HG03280 (cell line): Measurements from ENCODE around the gene SHISA8.
"Not testable (repeated sequence)": the region's sequence is repeated elsewhere in the genome, so short reads cannot be mapped to it uniquely, and the experiment has no call there.

Experiments
- ATAC-seq: cut with Tn5 transposase; IDR thresholded peaks from one replicate; pipeline ENCODE4 v1.9.1; 2021; ENCODE audit warnings: mild to moderate bottlenecking, moderate library complexity; ENCODE audit not compliant: unreplicated experiment

The SHISA8 gene

DNA sequence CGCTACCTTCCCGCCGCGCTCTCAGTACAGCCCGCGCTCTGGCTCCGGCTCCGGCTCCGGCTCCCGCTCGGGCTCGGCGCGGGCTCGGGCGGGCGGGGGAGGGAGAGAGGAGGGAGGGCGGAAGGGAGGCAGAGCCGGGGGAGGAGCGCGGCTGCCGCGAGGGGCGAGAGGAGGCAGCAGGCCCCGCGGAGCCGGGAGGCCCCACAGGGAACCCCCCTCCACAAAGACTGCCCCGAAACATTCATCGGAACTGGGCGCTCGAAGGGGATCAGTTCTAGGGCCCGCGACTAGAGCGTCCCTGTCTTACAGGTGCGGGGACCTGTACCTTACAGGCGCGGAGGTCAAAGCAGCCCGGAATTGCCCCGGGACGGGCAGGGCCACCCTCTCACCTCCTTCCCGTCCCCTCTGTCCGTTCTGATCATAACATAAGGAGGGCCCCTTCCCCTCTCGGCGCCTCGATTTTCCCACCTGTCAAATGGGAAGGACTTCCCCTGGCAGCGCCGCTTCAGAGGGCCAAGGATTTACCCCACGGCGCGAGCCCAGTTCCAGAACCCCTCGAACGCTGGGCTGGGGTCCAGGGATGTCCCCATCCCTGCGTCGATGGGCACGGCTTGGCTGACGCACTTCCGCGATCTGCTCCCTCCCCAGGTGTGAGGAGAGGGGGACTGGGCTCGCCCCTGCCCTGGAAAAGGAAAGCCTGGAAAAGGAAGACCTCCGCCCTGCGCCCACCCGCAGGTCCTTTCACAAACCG is at the start of gene SHISA8:
Gene SHISA8 (minus strand): TSS at position 40 of the 751 bp plus-strand sequence. CDS start 407 bp downstream, outside the sequence.
- ATAC-seq: no peak

DNA sequence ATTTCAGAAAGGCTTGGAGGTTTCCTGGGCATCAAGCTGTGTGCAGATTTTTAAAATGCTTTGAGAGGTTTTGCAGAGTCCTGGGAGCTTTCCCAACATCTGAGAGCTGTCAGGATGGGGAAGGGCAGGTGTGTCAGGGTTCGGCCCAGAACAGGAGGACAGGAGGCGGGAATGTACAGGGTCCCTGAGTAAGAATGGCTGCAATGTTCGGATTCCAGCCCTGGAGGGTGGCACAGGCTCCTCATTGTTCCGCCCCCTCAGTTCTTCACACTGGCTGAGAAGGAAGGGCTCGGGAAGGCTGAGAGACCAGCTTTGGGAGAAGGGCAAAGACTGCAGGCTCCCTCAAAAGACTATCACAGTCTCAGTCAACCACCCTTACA is 49.2 kb upstream of the SHISA8 start:
- no peak for ATAC-seq

DNA sequence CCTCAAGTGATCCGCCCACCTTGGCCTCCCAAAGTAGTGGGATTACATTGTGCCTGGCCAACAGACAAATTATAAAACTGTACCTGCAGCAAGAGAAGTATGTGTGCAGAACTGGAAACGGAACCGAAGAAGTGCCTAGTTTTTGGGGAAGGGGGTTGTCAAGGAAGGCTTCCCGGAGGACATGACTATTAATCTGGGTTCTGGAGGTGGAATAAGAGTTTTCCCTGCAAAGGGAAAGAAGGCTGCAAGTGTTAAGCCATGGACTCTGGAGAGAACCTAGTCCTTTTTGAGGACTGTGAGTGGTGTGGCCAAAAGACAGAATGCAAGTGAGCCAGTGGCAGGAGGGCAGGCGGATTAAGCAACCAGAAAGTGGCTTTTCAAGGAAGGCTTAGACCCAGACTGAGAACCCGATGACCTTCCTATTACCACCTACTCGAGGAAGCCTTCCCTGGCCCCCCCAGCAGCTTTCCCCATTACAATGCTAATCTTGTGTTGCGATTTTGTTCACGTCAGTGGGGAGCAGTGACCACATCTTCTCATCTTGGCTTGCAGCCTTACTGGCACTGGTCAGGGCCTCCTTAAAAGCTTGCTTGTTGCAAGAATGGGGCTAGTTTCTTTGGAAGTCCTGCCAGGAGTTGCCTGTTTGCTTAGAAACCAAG is 48.7 kb upstream of the SHISA8 start:
- no peak for ATAC-seq

DNA sequence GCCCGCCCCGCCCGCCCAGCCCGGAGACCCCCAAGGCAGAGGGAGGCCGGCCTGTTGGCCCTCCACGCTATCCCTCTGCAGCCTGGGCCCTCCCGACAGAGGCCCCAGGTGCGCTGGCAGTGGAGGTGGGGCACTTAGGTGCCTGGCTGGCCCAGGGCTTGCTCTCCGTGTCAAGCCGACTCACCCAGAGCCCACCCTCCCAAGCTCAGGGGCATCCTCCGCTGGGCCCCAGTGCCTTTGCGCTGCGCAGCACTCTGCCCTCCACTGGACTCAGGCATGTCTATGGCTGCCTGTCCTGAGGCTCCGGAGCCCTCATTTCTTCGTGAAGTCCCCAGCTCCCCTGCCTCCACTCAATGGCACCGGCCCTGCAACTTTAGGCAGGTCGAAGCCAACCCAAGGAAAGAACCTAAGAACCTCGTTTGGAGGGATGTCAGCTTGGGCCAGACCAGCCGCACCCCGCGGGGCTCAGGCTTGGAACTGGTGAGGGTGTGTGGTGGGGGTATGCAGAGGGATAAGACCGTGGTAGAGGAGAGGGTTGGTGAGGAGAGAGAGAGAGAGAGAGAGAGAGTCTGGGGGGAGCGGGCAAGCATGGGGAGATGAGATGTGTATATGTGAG is 43.2 kb upstream of the SHISA8 start:
- no peak for ATAC-seq

DNA sequence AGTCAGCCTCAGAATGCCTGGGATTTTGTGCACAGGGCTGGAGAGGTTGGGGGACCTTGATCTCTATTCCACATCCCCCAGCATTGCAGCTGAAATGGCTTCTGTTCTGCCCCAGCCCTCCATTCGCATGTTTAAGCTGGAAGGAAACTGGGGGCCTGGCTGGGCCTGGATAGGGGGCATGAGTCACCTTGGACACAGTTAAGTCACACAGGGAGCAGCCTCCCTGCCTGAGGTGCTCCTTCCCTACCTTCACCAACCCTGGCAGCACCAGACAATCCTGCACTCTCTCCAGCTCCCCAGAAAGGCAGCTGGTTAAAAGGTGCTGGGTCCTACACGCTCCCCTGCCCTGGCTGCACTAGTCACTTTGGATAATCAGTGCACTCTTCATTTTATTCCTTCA is 37.8 kb upstream of the SHISA8 start:
- no peak for ATAC-seq

DNA sequence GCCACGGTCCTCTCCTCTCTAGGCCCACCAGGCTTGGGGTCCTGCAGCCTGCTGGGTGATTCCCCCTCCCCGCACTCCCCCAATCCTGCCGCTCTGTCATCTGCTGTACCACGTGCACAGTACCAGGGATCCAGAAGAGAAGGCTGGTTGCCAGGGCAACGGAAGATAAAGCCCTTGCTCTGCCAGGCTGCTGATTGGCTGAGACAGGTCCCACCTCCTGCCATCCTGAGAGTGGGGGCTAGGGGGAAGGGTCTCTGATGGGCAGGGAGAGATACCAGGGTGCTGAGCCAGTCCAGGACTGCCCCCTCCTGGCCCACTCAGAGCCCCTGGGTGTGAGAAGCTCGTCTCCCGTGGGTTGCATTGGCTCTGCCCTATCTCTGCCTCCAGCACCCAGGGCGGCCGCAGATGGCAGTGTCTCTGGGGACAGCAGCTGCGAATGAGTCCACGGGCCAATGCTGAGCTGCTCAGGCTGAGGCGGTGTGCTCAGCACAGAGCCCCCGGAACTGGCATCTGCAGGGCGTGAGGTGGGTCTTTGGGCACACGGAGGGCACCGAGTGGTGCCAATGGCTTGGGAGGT is 37.1 kb upstream of the SHISA8 start, which contains the start of gene SMIM45:
Gene SMIM45 (plus strand): TSS at position 253 of the 577 bp plus-strand sequence.
- no peak for ATAC-seq

DNA sequence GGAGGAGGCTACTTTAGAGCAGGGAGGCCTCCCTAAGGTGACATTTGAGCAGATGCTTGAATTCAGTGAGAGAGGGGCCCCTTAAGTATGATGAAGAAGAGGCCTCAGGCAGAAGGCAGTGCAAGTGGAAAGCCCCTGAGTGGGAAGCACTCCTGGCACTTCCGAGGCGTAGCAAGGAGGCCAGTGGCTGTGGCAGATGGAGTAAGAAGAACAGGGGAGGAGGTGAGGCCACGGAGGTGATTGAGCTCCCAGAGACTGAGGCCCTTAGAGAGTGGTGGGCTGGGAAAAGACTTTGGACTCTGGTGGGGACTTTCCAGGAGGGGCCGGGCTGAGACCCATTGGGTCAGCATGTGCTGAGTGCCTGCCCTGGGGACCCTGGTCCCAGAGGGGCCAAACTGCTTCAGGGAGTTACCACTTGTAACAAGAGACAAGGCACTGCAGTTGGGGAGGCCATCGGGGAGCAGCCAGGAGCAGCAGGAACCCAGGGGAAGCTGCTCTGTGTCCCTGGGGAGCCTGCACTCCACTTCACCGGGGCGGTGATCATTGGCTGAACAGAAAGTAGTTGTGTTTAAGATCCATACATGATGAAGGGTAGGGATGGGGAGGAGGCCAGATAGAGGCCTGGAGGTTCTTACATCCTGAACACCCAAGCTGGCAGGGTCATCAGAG is 34.6 kb upstream of the SHISA8 start:
- ATAC-seq: no peak

DNA sequence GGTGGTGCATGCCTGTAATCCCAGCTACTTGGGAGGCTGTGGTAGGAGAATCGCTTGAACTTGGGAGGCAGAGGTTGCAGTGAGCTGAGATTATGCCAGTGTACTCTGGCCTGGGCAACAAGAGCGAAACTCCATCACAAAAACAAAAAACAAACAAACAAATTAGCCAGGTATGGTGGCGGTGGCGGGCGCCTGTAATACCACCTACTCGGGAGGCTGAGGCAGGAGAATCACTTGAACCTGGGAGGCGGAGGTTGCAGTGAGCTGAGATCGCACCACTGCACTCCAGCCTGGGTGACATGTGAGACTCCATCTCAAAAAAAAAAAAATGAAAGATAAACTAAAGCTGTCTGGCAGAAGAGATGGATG is 34.0 kb upstream of the SHISA8 start:
- not testable (repeated sequence) for ATAC-seq

DNA sequence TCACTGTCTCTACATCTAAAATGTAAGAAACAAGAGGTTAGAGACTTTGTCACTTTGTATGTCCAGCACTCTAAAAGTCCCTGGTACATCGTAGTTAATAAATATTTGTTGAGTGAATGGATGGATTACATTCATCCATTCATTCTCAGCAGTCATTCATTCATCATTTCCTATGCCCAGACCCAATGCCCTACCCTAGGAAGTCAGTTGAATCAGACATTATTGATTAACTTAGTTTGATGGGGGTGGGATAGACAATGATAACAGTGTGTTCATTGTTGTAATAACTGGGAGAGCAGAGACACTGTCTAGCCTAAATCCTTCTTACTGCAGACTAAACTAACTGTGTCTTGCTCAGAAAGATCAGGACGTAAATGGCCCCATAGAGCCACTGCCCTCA is 33.3 kb upstream of the SHISA8 start:
- ATAC-seq: no peak

DNA sequence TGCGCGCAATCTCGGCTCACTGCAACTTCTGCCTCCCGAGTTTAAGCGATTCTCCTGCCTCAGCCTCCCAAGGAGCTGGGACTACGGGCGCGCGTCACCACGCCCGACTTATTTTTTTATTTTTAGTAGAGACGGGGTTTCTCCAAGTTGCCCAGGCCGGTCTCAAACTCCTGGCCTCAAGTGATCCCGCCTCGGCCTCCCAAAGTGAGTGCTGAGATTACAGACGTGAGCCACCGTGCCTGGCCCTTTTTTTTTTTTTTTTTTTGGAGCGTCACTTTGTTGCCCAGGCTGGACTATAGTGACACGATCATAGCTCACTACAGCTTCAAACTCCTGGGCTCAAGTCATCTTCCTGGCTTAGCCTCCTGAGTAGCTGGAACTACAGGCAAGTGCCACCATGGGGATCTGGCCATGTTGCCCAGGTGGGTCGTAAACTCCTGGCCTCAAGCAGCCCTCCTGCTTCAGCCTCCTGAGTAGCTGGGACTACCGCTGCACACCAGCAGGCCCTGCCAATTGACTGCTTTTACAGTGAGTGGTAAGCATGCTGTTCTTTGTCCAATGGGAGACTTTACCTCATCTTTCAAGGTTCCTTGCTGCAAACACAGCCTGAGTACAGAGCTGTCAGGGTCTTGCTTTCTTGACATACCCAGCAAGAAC is 32.7 kb upstream of the SHISA8 start:
- no peak for ATAC-seq

DNA sequence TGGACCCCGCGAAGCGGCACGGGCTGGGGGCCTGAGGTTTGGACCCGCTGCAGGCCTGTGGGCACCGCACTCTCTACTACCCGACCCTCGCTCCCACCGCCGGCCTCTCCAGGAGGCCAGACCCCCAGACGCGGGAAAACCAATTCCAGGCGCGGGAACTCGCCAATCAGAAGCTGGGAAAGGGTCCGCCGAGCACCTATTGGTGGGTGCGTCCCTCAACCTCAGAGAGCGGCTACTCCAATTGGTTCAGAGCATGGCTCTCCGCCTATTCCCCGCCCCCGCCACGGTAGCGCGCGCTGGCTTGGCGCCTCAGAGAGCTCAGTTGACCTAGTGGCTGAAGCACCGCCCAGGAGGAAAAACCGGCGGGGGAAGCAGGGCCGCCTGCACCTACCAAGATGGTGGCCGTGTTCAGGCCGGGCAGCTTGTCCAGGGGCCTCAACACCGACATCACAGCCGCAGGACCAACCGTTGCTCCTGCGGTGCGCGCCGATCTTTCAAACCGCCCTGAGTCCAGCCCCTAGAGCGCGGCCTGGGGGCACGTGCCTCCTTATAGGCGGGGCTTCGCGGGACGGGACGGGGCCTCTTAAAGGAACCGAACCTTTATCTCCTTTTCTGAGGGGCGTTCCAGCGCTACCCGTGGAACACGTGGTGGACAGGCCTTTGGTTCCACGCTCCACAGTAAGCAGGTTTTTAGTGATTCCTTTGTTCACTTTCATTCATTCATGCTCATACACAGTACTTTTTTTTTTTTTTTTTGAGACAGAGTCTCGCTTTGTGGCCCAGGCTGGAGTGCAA is 32.0 kb upstream of the SHISA8 start, which contains the start of gene CENPM:
Gene CENPM (minus strand): TSS at position 524 of the 795 bp plus-strand sequence. CDS start 76 bp downstream, at position 448.
- peak; percentile 85 for ATAC-seq

DNA sequence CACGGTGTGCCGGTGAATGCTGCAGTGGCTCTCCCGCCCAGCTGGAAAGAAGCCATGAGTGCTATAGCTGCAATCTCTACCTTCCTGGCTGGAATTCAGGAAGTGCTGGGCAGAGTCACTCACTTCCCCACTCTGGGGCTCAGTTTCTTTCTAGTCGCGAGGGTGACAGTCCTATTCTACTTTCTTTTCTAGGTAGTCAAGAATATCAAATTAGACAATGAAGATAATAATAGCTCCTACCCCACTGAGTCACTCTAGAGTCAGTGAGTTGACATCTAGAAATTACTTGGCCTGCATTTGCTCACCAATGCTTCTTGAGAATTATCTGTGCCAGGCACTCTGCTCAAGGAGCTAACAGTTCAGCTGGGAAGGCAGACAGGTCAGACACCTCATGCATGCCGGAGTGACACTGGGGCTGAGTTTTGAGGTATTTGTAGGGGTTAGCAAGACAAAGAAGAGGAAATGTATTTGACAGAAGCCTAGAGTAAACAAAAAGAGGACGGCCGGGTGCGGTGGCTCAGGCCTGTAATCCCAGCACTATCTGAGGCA is 28.9 kb upstream of the SHISA8 start:
- no peak for ATAC-seq

DNA sequence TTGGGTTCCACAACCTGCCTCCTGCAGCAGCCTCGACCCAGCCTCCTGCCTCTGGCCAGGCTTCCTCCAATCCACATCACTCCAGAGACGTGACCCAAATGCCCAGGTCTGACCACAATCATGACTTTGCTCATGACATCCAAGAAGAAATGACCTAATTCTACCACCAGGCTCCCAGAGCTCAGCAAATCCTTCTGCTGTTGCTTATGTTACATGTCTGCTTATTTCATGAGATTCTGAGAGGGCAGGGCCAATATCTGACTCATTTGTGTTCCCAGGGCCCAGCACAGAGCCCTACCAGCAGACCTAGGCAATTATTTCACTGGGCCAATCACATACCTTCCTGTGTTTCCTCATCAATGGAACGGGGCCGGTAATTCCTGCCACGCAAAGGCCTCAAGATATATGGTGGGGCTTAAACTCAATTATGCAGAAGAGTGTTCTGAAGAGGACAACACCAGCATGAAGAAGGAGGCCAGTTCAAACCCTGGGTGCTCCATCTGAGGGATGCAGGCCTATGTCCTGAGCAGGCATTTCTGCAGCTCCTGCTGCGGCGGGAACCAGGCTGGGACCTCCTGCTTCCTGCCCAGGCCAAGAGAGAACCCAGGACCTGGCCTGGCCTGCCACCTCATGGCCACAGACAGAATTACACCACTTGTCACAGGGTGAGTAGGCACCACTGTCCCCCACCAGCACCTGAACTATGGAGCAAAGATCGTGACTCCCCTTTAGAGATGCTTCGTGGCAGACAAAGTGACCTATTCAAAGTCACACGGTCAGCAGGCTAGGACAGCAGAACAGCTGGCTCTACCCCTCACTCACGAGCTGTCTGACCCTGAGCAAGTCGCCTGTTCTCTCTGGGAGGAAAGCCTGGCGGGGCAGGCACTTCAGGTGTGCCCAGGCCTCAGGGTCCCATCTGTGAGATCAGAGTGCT is 26.2 kb upstream of the SHISA8 start:
- ATAC-seq: peak; percentile 41

DNA sequence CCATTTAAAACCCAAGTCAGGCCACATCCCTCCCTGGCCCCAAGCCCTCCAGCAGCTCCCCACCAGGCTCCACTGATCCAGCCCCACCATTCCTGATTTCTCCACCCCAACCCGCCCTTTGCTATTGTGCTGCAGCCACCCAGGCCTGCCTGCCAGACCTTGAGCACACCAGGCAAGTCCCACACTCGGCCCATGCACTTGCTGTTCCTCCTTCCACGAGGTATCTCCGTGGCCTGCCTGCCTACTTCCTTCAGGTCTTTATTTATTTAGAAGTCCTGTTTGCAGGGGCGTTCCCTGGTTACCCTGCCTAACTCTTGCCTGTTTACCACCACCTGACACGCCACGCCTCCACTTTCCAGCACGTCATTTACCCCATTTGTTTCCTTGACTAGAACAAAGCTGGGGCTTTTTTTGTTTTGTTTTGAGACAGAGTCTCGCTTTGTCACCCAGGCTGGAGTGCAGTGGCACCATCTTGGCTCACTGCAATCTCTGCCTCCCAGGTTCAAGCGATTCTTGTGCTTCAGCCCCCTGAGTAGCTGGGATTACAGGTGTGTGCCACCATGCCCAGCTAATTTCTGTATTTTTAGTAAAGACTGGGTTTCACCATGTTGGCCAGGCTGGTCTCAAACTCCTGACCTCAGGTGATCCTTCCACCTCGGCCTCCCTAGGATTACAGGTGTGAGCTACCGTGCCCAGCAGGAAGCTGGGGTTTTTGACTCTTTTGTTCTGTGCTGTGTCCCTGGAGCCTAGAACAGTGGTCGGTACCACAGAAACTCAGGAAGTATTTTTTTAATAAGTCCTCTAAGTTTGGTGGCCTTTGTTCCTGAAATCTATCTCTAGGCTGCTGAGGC is 25.3 kb upstream of the SHISA8 start:
- peak; percentile 54 for ATAC-seq

DNA sequence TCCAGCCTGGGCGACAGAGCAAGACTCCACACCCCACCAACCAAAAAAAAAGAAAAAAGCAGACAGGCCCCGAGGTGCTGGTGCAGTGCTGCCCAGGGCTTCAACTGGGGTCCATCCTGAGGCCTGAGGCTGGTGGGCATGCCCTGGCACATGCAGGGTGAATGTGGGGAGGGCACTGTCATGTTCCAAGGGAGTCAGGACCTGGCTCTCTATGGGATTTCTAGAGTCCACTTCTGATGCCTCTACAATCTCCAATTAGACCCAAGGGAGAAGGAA is 22.0 kb upstream of the SHISA8 start:
- ATAC-seq: no peak

DNA sequence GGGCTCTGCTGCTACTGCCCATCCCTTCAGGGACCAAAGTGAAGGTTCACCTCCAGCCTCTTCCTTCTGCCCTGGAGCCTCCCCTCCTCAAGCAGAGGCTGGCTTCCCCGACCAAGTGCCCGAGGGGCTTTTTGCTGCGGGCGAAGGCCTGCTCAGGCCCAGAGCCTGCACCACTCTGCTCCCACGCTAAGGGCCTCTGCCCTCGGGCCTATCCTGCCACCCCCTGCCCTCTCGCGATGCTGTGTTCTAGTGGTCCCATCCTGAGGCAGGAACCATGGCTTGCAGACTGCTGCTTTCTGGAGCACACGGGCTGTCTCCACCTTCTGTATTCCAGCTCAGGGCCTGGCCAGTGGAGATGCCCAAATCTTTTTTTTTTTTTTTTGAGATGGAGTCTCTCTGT is 20.6 kb upstream of the SHISA8 start:
- no peak for ATAC-seq

DNA sequence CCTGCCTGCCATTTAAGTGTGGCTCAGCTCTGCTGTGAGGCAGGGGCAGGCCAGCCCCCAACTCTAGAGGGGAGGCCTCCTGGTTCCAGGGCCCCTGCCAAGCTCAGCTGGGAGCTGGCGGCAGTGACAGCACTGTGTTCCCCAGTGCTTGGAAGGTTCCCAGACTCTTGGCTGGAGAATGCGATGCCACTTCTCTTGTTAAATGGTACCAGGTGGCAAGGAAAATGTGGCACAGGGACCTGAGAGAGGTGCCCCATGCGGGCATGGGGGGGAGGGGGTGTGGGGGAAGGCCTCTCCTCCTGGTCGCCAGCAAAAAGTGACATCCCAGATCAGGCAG is 20.1 kb upstream of the SHISA8 start:
- no peak for ATAC-seq
